Activated naive CD4-positive, alpha-beta T cell (primary cell): ENCODE results near the gene SERINC2.

ENCODE experiments used
- DNase-seq, 4 experiments: peaks; one replicate each; lab custom pipeline; 2025; lab: John Stamatoyannopoulos, UW

Gene SERINC2

GRCh38 chr1:31412732-31413404 is at the start of gene SERINC2:
TSS of gene SERINC2 (plus strand) at chr1:31413213. CDS start at chr1:31413266, 53 bp downstream.
- DNase-seq = peak in 1 of 4 experiments; percentile 26

- no peak for DNase-seq
Measured at GRCh38 chr1:31364561-31365250, 48.3 kb upstream of the SERINC2 start.

- DNase-seq = no peak
Measured at GRCh38 chr1:31366796-31367195, 46.2 kb upstream of the SERINC2 start.

- no peak for DNase-seq
Measured at GRCh38 chr1:31368611-31369107, 44.4 kb upstream of the SERINC2 start.

- no peak for DNase-seq
Measured at GRCh38 chr1:31370021-31370420, 43.0 kb upstream of the SERINC2 start.

- no peak for DNase-seq
Measured at GRCh38 chr1:31370565-31370964, 42.4 kb upstream of the SERINC2 start.

GRCh38 chr1:31371121-31371959 is 41.7 kb upstream of the SERINC2 start:
- DNase-seq = no peak

GRCh38 chr1:31372051-31372450 is 41.0 kb upstream of the SERINC2 start:
- no peak for DNase-seq

GRCh38 chr1:31372751-31373055 is 40.3 kb upstream of the SERINC2 start:
- no peak for DNase-seq

- DNase-seq = no peak
Measured at GRCh38 chr1:31373056-31373896, 39.7 kb upstream of the SERINC2 start, which contains the start of gene FABP3. TSS of gene FABP3 (minus strand) at chr1:31373076. CDS start at chr1:31373014, 62 bp downstream.

GRCh38 chr1:31373897-31374486 is 39.0 kb upstream of the SERINC2 start:
- no peak for DNase-seq

GRCh38 chr1:31374511-31375196 is 38.4 kb upstream of the SERINC2 start:
- no peak for DNase-seq

GRCh38 chr1:31376375-31377134 is 36.5 kb upstream of the SERINC2 start:
- DNase-seq = no peak

- DNase-seq = no peak
Measured at GRCh38 chr1:31377364-31377863, 35.6 kb upstream of the SERINC2 start.

- DNase-seq = no peak
Measured at GRCh38 chr1:31378001-31378400, 35.0 kb upstream of the SERINC2 start.

- DNase-seq = no peak
Measured at GRCh38 chr1:31380181-31380580, 32.8 kb upstream of the SERINC2 start.

GRCh38 chr1:31381394-31382294 is 31.4 kb upstream of the SERINC2 start:
- DNase-seq = no peak

GRCh38 chr1:31382379-31382989 is 30.5 kb upstream of the SERINC2 start:
- DNase-seq = no peak
